Body of pancreas (tissue), 4 donors: ENCODE data around the gene FCAMR.

Experiments used
- CTCF ChIP-seq, 7 experiments: fragments of 450-650 bp in 4 of 7; fragments of 200-600 bp in 3 of 7; sonication (generic) in 3 of 7; IDR thresholded peaks; one replicate each; pipeline ENCODE4 v1.5.1; 2016 to 2019; ENCODE audit warnings: antibody characterized with exemption in 7 of 7
- POLR2A ChIP-seq, 3 donors: fragments of 450-650 bp; IDR thresholded peaks; one replicate each; pipeline ENCODE4 v1.6.1; 2016; ENCODE audit warnings: antibody characterized with exemption in 3 of 3, mild to moderate bottlenecking in 2 of 3

GRCh38 chr1:206962272-206962671 lies 8.0 kb downstream of the FCAMR start:
- TF ChIP-seq POLR2A (IDR thresholded peaks at IDR 0.05), result no peak
- TF ChIP-seq CTCF (IDR thresholded peaks at IDR 0.05), result no peak
